ENCODE measurements around the gene GABBR2.

The GABBR2 gene

DNA sequence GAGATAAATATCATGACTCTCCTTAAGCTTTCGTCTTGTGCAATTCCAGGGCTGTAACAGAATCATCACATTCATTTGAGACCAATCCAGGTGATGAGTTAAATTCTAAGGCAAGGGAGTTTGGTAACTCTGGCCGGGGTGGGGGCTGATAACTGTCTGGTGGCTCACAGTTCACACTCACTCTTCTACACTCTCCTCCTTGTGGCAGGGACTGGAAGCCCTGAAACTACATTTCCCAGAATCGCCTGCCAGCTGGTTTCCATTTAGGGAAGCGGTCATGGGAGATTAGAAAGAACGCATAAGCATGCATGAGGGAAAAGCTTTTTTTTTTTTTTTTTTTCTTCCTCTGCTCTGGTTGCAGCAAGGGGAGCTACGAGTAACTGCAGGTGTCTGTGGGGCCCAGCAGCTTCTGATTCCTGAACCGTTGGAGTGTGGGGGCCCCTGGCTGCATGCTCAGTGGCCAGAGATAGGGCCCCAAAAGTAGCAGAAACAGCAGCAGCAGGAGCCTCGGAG, 298.5 kb downstream of the GABBR2 start:
- Mint-ChIP-seq H3K27ac (no peak overlapping the region), H3K27me3 (ENCODE audit: low read depth, poor library complexity) (peaks cover 8% of the 10 kb centered on the region), H3K36me3 (ENCODE audit: low read depth) (no peaks in the 10 kb centered on the region), H3K9me3 (no peaks in the 10 kb centered on the region), H3K4me1 (peaks cover 40% of the 10 kb centered on the region), H3K4me3 (peak overlapping the region; percentile 60)
- DNase-seq = peak; percentile 23
- TF ChIP-seq, protein P1, sequence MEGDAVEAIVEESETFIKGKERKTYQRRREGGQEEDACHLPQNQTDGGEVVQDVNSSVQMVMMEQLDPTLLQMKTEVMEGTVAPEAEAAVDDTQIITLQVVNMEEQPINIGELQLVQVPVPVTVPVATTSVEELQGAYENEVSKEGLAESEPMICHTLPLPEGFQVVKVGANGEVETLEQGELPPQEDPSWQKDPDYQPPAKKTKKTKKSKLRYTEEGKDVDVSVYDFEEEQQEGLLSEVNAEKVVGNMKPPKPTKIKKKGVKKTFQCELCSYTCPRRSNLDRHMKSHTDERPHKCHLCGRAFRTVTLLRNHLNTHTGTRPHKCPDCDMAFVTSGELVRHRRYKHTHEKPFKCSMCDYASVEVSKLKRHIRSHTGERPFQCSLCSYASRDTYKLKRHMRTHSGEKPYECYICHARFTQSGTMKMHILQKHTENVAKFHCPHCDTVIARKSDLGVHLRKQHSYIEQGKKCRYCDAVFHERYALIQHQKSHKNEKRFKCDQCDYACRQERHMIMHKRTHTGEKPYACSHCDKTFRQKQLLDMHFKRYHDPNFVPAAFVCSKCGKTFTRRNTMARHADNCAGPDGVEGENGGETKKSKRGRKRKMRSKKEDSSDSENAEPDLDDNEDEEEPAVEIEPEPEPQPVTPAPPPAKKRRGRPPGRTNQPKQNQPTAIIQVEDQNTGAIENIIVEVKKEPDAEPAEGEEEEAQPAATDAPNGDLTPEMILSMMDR (IDR thresholded peaks at IDR 0.05) = no peak

DNA sequence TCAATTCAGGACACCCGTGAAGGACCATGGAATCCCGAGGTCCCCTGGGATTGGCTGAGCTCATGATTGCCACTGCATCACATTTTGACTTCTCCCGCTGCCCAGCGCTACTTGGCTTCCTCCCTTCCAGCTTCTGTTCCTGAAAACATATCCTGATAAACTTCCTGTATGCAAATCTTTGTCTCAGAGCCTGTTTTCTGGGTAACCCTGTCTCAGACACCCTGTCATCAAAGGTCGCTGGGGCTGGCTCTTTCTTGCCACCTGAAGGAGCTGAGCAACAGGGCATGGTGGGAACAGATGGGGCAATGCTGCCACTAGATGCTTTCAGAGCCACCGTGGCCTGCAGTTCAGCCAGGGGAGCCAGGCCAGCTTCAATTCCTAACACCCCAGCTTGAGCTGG, 299.0 kb downstream of the GABBR2 start:
- H3K27ac Mint-ChIP-seq = no peak overlapping the region
- TF ChIP-seq, protein P1 (IDR thresholded peaks at IDR 0.05) = no peak
- DNase-seq = no peak
- peaks cover 8% of the 10 kb centered on the region for H3K27me3 Mint-ChIP-seq (ENCODE audit: low read depth, poor library complexity)
- no peaks in the 10 kb centered on the region for H3K36me3 Mint-ChIP-seq (ENCODE audit: low read depth)
- H3K4me1 Mint-ChIP-seq = peaks cover 40% of the 10 kb centered on the region
- H3K9me3 Mint-ChIP-seq = no peaks in the 10 kb centered on the region
- H3K4me3 Mint-ChIP-seq = no peak overlapping the region

DNA sequence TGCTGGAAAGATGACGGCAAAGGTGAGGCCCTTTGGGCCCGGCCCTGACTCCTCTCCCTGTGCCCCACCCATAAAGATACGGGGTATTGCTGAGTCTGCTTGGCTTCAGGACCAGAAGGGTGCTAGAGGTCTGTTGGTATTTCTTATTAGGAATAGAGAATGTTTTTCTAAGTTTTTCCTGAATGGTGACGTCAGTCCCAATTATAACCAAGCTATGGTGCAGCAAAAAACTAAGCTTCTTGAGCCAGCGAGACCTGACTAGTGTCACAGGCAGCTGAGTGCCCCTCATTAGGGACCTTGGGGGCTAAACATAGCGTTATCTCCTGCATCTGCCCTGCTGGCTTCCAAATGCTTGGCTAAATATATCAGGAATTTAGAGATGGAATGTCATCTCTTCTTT, 302.3 kb downstream of the GABBR2 start:
- Mint-ChIP-seq H3K27ac (no peak overlapping the region), H3K4me3 (no peak overlapping the region), H3K9me3 (no peaks in the 10 kb centered on the region), H3K4me1 (peaks cover 27% of the 10 kb centered on the region), H3K27me3 (ENCODE audit: low read depth, poor library complexity) (peaks cover 8% of the 10 kb centered on the region), H3K36me3 (ENCODE audit: low read depth) (no peaks in the 10 kb centered on the region)
- TF ChIP-seq, protein P1 (IDR thresholded peaks at IDR 0.05) = no peak
- DNase-seq = no peak

DNA sequence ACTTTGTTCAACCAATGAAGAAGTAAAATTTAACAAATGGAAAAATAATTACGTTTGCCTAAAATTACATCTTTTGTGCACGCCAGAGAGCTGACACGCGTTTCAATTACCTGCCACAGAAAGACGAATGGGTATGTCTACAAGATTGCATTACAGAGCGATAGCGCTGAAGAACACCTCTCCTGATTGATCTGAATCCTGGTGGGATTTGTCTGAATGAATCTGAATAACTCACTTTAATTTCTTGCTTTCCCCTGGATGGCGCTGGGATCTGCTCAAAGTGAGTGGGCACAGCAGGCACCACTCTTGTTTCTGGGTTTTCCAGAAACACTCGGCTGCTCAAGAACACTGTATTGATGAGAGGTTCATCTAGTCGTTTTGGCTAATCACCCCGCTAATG, 304.5 kb downstream of the GABBR2 start:
- H3K4me3 Mint-ChIP-seq = no peak overlapping the region
- no peaks in the 10 kb centered on the region for H3K9me3 Mint-ChIP-seq
- no peaks in the 10 kb centered on the region for H3K36me3 Mint-ChIP-seq (ENCODE audit: low read depth)
- H3K4me1 Mint-ChIP-seq = peaks cover 12% of the 10 kb centered on the region
- DNase-seq = no peak
- H3K27ac Mint-ChIP-seq = no peak overlapping the region
- TF ChIP-seq, protein P1 (IDR thresholded peaks at IDR 0.05) = no peak
- peaks cover 5% of the 10 kb centered on the region for H3K27me3 Mint-ChIP-seq (ENCODE audit: low read depth, poor library complexity)

DNA sequence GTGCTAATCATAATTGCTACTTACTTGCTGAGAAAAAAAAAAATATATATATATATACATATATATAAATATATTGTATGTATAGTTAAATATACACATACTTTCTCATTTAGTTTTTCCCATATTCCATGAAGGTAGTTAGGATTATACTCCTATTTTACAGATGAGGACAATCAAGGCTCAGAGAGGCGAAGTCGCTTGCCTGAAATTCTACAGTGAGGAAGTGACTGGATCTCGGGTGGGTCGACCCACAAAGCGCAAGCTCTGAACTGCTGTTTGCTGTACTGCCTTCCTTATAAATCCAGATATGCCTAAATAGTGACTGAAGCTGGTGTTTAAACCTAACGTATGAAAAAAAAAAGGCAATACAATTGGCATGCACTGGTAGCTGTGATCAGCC, 305.0 kb downstream of the GABBR2 start:
- no peaks in the 10 kb centered on the region for H3K36me3 Mint-ChIP-seq (ENCODE audit: low read depth)
- peaks cover 2% of the 10 kb centered on the region for H3K27me3 Mint-ChIP-seq (ENCODE audit: low read depth, poor library complexity)
- TF ChIP-seq, protein P1 (IDR thresholded peaks at IDR 0.05) = no peak
- no peak overlapping the region for H3K27ac Mint-ChIP-seq
- DNase-seq = no peak
- peaks cover 8% of the 10 kb centered on the region for H3K4me1 Mint-ChIP-seq
- H3K4me3 Mint-ChIP-seq = no peak overlapping the region
- no peaks in the 10 kb centered on the region for H3K9me3 Mint-ChIP-seq

DNA sequence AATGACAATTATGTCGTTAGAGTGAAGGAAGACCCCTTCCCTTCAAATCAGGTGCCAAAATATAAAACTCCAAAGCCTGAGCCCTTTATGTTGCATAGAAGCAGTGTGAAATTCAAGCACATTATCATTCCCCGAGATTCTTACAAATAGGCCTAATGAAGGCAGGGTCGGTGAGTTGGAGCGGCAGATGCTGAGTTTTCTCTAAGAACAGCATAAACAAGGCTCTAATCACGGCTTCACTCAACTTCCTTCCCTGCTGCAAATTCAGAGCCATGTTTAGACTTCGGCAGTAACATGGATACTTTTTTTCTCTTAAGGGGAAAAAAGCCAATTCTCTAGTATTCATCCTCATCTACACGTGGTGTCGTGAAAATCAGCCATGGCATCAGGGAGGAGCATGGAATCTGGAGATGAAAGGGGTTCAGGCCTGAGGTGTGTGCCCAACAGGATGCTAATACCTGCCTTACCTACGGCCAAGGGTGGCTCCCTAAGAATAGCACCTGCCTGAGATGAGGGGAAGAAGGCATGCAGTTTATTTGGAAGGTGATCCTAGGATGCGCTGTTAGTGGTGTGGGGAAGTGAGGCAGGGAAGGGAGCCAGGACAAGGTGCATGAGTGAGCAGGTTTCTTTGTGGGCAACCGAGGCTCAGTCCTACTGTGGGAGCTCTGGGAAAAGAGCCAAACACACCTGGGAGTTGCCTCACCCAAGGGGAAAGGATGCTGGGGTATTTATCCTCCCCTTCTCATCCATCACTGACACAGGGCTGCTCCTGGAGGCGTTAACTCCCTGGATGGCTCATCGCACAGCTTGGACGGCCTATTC, 306.5 kb downstream of the GABBR2 start:
- no peak overlapping the region for H3K4me3 Mint-ChIP-seq
- no peak for DNase-seq
- no peak overlapping the region for H3K27ac Mint-ChIP-seq
- TF ChIP-seq, protein P1 (IDR thresholded peaks at IDR 0.05) = no peak
- H3K4me1 Mint-ChIP-seq = peaks cover 4% of the 10 kb centered on the region
- H3K36me3 Mint-ChIP-seq (ENCODE audit: low read depth) = no peaks in the 10 kb centered on the region
- H3K9me3 Mint-ChIP-seq = no peaks in the 10 kb centered on the region
- peaks cover 5% of the 10 kb centered on the region for H3K27me3 Mint-ChIP-seq (ENCODE audit: low read depth, poor library complexity)

Data from nephron progenitor cell (in vitro differentiated cells).